Raji (cell line): ENCODE data around the gene RREB1.

ENCODE experiments used
- POLR2A ChIP-seq: IDR thresholded peaks from 2 replicates; pipeline ENCODE4 v1.6.1; 2011; ENCODE audit warnings: low read depth, low read length, control low read depth; ENCODE audit not compliant: insufficient read depth

Gene RREB1, protein sequence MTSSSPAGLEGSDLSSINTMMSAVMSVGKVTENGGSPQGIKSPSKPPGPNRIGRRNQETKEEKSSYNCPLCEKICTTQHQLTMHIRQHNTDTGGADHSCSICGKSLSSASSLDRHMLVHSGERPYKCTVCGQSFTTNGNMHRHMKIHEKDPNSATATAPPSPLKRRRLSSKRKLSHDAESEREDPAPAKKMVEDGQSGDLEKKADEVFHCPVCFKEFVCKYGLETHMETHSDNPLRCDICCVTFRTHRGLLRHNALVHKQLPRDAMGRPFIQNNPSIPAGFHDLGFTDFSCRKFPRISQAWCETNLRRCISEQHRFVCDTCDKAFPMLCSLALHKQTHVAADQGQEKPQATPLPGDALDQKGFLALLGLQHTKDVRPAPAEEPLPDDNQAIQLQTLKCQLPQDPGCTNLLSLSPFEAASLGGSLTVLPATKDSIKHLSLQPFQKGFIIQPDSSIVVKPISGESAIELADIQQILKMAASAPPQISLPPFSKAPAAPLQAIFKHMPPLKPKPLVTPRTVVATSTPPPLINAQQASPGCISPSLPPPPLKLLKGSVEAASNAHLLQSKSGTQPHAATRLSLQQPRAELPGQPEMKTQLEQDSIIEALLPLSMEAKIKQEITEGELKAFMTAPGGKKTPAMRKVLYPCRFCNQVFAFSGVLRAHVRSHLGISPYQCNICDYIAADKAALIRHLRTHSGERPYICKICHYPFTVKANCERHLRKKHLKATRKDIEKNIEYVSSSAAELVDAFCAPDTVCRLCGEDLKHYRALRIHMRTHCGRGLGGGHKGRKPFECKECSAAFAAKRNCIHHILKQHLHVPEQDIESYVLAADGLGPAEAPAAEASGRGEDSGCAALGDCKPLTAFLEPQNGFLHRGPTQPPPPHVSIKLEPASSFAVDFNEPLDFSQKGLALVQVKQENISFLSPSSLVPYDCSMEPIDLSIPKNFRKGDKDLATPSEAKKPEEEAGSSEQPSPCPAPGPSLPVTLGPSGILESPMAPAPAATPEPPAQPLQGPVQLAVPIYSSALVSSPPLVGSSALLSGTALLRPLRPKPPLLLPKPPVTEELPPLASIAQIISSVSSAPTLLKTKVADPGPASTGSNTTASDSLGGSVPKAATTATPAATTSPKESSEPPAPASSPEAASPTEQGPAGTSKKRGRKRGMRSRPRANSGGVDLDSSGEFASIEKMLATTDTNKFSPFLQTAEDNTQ (N-terminal part only)

DNA sequence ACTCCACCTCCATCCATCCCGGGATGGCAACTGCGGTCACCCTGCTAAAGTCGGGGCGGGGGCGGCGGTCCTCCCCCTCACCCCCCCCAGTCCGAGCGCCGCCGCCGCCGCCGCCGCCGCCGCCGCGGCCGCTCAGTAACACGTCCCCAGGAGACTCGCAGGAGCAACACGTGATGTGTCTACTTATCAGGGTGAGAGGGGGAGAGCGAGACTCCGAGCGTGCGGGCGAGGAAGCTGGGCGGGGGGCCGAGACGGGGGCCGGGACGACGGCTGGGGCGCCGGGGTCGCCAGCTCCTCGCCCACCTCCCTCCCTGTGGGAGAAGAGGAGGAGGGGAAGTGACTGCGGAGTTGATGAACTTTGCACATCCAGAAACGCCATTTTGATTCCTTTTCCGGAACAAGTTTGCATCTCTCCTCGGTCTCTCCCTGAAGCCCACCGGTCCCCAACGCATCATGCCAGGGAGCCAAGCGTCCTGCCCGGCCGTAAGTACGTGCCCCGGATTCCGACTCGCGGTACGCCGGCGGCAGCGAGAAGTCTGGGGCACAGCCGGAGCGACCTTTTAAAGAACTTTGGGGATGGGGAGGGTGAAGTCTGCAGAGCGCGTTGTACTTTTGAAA, at the start of gene RREB1:
Gene RREB1, plus strand, starts transcription at position 384 of the 618 bp plus-strand sequence. CDS start 73,951 bp downstream, outside the sequence.
- TF ChIP-seq POLR2A = peak; percentile 42; the same call in 1 of the 2 replicates

DNA sequence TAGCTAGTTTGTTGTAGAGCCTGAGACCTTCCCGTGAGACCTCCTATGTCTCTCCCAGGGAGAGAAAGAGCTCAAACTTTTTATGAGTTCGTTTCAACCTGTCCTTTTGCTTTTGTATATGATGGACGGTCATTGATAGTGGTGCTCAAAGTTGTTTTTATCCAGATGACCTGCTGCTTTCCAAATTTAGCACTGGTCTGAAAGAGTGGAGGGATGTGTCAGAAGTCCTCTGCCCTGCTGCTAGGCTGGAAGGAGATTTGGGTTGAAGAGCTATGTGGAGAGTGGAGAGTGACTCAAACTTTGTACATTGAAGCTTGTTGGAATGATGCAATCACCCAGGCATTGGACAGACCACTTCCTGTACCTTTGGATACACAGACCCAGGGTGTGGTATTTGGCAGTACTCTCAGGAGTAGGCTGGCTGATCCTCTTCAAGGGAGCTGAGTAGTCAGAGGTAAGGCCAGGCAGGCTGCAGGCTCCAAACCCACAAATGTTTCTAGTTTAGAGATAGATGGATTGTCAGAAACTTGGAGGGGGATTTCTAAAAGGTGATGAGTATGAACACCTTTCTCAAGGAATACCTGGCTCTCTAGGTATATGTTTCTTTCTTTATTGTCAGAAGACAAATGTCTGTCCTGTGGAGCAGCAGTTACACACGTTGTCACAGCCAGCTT, 49.4 kb upstream of the RREB1 start:
- no peak for TF ChIP-seq POLR2A

DNA sequence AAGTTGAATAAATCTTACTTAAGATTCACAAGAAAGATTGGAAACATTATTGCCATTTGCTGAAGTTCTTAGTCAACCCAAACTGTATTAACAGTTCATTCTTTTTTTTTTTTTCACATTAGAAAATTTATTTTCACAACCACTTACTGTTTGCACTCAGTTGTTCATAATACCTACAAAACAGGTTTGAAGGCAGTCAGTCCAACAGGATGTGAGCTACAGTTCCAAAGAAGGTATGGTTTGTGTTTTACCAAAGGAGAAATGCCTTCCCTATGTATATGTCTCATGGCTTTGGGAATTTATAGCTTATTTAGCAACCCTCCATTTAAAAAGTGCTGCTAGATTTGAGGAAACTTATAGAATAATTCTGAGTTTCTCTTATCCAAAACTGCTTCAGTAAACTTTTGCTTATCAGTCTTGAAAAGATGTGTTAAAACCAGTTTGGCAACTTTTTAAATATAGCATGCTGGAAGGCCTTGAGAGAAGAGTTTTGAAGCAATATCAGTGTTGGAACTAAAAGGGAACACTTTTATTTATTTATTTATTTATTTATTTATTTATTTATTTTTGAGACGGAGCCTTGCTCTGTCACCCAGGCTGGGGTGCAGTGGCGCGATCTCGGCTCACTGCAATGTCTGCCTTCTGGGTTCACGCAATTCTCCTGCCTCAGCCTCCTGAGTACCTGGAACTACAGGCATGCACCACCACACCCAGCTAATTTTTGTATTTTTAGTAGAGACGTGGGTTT, 46.8 kb upstream of the RREB1 start:
- no peak for TF ChIP-seq POLR2A

DNA sequence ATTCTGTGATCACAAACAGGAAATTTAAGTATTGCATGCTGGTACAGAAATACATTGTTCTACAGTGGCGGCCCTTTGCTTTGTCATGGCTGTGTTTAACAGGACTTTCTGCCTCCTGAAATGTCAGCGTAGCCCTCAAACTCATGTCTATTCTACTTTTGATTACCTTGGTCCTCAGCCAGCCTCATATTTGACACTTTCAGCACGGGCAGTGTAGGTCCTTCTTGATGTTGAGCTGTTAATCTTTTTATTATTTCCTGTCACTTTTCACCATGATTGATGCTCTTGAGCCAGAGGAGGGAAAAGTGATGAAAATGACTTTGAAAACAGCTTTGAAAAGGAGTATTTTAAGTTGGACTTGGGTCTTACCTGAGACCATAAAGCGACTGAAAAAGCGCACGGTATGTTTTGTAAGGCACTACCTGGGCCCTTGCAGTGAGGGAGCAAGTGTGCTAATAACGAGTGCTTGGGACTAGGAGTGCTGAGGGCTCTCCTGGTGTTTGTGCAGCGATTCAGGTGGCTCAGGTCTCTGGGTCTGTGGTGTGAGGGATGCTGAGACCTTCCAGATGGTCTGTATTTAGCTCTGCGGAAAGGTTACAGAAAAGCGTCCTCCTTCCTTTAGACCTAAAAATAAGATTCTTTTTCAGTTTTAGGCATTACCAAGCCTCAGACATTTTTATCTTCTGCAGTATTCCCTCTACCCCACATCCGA, 45.2 kb upstream of the RREB1 start:
- no peak for TF ChIP-seq POLR2A

DNA sequence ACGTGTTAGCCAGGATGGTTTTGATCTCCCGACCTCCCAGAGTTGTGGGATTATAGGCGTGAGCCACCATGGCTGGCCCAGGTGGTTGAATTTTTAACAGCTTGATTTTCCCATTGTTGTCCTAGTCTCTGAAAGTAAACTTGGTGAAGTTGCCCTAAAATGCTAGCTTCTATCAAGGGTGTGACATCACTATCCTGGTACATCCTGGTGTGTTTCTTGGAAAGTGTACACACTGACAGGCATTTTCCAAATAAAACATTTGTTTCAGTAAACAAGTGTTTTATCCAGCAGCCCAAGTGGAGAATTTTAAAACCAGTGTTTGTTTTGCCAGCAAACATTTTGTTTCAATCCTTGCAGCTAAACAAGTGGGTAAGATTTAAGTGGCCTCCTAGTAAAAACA, 40.5 kb upstream of the RREB1 start:
- no peak for TF ChIP-seq POLR2A

DNA sequence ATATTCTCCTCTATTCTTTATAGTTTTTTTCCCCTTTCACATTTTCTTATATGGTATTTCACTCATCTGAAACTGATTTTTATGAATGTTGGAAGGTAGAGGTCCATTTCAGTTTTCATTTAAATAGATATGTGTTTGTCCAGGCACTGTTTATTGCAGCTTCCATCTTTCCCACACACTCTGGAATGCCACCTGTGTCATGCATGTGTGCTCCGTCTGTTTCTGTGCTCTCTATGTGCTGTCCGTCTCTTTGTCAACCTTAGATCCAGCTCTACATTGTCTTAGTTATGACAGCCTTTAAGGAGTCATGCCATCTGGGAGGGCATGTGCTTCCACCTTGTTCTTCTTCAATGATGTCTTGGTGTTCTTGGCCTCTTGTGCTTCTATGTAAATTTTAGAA, 36.4 kb upstream of the RREB1 start:
- TF ChIP-seq POLR2A = no peak

DNA sequence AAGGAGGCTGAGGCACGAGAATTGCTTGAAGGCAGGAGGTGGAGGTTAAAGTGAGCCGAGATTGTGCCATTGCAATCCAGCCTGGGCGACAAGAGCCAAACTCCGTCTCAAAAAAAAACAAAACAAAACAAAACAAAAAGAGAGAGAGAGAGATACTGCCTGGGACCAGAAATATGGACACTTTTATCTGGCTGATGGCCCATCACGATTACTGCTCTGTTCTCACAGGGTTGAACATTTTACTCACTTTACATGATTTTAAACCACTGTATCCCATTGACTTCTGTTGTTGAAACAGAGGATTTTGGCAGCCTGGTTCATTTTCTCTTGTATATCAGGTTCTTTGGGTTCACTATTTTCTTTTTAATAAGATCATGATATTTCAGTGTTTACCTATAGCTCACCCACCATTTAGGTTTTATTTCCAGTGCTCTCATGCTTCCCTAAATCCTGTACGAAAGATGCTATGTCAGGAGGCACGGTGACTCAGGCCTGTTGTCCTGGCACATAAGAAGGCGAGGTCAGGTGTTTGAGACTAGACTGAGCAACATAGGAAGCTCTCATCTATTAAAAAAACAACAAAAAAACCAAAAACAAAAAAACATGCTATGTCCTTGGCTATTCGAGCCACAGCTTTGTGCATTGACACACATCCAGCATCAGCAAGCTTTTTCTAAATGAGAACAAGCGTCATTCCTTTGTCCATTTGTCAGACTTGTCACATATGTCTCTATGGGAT, 34.5 kb upstream of the RREB1 start:
- TF ChIP-seq POLR2A = no peak

DNA sequence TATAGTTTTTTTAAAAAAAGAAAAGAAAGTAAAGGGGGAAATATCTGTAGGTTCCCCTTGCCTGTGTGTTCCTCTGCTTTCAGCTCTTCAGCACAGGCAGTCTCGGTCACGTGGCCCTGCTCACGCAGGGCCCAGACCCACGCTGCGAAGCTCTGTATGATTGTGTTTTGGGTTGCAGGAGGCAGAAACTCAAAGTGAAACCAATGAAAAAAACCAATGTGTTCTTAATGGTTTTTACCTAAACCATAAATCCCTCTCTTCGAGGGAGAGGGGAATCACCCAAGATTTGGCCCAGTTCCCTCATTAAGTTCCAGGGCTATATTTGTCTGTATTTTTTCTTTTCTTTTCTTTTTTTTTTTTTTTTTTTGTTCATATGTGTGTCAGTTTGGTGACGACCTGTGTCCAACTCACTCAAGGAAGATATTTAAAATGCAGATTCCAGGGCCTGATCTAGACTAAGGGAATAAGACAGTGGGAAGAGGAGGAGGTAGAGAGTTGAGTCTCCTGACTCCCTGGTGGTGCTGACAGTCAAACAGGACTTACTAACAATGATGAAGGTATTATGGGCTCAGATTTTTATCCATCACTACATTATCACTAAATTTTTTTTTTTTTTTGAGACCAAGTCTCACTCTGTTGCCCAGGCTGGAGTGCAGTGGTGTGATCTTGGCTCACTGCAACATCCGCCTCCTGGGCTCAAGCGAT, 33.8 kb upstream of the RREB1 start:
- no peak for TF ChIP-seq POLR2A

DNA sequence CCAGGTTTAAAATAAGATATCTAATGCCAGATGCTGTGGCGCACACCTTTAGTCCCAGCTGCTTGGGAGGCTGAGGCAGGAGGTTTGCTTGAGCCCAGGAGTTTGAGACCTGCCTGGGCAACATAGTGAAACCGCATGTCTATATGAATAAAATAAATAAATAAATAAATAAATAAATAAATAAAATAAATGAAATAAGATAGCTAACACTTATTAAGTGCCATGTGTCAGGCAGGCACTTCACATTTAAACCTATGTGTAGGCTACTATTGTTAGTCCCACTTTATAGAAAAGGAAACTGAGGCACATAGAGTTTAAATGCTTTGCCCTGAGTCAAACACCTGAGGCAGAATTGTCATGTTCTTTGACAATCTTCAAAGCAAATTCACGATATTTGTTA, 32.9 kb upstream of the RREB1 start:
- TF ChIP-seq POLR2A = no peak

DNA sequence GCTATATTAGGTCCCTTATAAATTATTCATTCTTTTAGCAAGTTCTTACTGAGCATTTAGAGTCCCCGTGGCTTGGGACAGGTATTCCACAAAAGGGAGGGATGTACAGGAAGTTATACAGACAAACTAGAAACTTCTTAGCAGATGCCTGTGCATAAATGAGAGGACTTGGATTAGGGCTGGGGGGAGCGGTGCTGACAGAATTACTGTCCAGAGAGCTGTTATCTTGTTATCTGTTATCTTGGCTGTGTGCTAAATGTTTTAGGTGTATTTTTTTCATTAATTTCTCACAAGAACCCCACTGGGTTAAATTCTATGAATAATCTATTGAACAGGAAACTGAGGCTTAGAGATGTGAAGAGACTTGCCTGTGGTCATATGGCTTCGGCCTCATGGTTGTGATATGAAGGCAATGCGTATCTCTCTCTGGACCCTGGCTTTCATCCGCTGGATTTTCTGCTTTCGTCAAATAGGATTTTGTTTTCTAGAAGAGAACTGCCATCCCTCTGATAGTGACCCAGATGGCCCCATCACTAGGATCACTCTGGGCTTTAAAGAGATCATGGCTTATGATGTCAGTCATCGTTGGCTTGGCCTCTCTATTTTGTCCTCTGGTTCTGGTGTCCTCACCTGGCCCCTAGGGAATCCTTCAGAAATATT, 32.3 kb upstream of the RREB1 start:
- no peak for TF ChIP-seq POLR2A

DNA sequence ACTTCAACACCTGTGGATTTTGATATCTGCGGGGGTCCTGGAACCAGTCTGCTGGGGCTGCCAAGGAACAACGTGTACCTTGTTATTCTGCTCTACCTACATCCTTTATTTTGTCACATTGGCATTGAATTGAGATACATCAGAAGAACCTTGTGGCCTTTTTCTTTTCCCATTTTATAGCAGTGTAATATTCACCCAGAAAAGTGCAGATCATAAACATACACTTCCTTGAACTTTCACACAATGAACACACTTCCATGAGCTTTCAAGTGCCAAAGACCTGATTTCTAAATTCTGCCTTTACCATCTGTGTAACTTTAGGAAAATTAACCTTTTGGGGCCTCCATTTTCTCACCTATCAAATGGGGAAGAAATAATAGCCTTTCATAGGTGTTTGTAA, 29.9 kb upstream of the RREB1 start:
- TF ChIP-seq POLR2A = no peak
